HG02759 (cell line): ENCODE data around the gene LYRM1.
"Not testable (repeated sequence)": the region's sequence is repeated elsewhere in the genome, so short reads cannot be mapped to it uniquely, and the experiment has no call there.

ENCODE experiments used
- ATAC-seq: cut with Tn5 transposase; IDR thresholded peaks from one replicate; pipeline ENCODE4 v1.9.1; 2021; ENCODE audit warnings: mild to moderate bottlenecking, moderate library complexity; ENCODE audit not compliant: unreplicated experiment

The LYRM1 gene, protein sequence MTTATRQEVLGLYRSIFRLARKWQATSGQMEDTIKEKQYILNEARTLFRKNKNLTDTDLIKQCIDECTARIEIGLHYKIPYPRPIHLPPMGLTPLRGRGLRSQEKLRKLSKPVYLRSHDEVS

DNA sequence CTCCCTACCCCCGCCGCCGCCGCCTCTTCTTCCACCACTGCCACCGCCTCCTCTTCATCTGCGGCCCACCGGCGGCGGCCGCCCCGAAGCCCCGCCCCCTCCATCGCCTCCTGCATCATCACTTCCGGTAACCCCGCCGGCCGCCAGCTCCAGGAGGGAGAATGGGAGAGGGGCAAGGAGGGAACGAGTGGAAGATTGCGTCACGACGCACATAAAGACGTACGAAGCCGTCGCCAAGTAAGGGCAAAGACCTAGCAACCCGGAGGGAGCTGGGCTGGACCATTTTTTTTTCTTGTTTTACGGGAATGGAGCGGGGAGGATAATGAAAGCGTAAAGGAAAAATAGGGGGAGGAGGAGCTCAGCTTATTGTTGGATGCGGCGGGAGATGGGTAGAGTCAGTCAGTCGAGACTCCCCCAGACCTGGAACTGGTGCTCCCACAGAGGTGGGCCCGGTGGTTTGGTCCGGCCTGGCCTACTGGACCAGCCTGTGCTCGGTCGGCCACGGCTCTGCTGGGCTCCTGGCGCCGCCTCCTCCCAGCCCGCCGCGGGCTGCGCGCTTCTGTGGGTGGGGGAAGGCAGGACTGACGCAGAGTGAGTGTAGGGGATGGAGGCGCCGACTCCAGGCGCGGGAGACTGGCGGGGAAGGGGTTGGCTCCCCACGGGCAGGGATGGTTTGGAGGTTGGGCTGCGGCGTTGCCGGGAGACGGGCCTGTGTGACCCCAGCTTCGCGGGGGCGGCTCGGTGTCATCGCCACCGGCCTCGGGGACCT lies at the start of gene LYRM1, which contains the start of gene DCUN1D3:
TSS of gene LYRM1 (plus strand) at position 473 of the 769 bp plus-strand sequence. CDS start 14,785 bp downstream, outside the sequence.
TSS of gene DCUN1D3 (minus strand) at position 60 of the 769 bp plus-strand sequence. CDS start 37,820 bp downstream, outside the sequence.
- ATAC-seq: peak; percentile 77

GRCh38 chr16:20850981-20851380 lies 49.6 kb upstream of the LYRM1 start:
- no peak for ATAC-seq

- ATAC-seq: no peak
Measured at GRCh38 chr16:20851601-20852000, 49.0 kb upstream of the LYRM1 start.

DNA sequence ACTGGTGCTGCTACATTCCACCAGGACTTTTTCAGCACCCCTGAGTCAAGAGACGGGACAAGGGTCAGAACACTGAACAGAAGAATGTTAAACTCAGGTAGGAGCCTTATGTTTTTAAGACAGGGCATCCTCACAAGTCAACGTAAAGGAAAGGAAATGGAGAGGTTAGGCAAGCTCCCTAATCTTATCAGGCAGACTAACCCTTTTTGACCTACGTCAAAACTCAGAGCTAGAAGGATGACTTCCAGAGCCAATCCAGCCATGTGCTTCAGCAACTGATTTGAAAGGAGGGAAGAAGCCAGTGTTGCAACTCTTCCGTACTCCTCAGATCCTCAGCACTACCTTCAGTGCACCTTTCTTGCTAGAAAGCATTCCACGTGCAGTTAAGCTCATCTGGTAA lies 47.4 kb upstream of the LYRM1 start:
- ATAC-seq: no peak

GRCh38 chr16:20853981-20854620 lies 46.5 kb upstream of the LYRM1 start:
- ATAC-seq: no peak

DNA sequence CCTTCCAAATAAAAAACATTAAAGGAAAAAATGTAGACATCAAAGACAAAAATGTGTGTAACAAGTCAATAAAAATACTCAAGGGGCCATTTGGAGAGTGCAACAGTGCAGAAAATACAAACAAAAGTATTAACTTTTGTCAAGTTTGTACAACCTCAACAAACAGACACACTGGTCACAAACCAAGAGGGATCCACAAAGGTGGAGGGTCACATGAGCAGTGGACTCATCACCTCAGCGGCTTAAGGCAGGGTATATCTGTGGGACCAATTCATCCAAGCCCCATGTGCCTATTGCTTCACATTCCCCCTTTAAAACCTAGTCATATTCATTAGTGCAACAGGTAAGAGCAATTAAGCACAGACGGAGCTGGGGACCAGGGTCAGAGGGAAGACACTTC lies 45.6 kb upstream of the LYRM1 start:
- ATAC-seq: no peak

DNA sequence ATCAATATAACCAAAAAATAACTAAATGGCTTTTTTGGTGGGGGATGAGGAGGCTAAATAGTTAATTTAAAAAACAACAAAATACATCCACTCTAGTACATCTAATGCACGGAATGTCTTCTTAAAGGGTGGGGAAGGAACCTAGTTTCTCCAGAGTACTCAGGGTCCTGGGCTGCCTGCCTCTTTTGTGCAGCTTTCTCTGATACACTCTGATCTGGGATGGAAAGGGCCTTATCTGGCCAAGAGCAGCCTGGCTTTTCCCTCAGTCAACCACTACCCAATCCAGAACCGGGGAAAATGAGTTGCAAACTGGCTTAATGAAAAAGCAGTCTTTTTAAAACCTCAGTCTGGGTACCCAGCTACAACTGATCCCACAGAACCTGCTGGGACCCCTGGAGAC lies 43.3 kb upstream of the LYRM1 start:
- no peak for ATAC-seq

DNA sequence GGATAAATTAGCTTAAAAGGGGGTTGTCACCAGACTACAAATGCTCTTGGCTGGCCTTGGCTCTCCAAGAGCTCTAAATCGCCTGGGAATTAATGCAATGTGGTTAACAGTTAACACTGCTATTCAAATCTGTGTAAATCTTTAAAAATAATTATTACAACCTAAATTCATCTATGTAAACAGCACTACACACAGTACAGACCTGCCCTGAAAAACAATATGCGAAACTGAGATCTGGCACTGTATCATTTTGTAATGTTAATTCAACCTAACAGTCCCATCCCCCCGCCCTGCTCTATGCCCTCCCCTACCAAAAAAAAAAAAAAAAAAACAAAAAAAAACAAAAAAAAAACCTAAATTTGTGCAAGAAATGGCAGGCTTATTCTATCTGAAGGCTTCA lies 41.3 kb upstream of the LYRM1 start:
- no peak for ATAC-seq

GRCh38 chr16:20859699-20860098 lies 40.9 kb upstream of the LYRM1 start:
- ATAC-seq: no peak

GRCh38 chr16:20860361-20860760 lies 40.2 kb upstream of the LYRM1 start:
- ATAC-seq: no peak

DNA sequence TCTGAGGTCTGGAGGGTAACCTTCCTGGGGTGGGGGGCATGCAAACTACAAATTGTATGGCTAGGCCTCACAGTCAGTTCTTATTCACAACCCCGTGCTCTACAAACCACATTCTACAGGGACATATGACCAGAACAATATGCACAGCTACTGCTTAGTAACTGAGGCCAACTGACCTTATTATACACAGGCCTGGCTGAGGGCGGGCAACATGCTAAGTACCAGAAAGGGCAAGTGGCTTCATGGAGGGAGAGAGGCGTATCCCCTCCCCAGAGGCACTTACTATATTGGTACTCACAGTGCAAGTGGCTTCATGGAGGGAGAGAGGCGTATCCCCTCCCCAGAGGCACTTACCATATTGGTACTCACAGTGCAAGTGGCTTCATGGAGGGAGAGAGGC lies 39.6 kb upstream of the LYRM1 start:
- not testable (repeated sequence) for ATAC-seq

GRCh38 chr16:20862162-20862960 lies 38.2 kb upstream of the LYRM1 start:
- no peak for ATAC-seq

GRCh38 chr16:20864376-20864775 lies 36.2 kb upstream of the LYRM1 start:
- ATAC-seq: not testable (repeated sequence)

- ATAC-seq: peak; percentile 66
Measured at GRCh38 chr16:20865420-20866131, 35.0 kb upstream of the LYRM1 start.

GRCh38 chr16:20866145-20866772 lies 34.3 kb upstream of the LYRM1 start:
- no peak for ATAC-seq

DNA sequence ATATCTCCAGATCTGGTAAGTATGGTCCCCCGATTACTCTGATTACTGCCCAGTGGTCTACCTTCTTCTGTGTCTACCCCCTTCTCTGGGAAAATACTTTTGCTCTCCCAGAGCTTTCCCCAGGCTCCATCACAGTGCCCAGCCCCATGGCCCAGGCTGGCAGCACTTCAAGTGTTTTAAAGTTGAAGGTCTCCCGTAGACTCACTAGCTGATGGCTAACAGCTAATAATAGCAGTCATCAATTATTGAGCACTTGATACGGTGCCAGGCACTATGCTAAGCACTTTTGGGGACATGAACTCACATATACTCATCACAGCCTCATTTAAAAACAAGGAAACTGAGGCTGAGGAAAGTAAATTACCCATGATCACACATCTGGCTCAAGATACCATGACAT lies 33.8 kb upstream of the LYRM1 start:
- no peak for ATAC-seq

DNA sequence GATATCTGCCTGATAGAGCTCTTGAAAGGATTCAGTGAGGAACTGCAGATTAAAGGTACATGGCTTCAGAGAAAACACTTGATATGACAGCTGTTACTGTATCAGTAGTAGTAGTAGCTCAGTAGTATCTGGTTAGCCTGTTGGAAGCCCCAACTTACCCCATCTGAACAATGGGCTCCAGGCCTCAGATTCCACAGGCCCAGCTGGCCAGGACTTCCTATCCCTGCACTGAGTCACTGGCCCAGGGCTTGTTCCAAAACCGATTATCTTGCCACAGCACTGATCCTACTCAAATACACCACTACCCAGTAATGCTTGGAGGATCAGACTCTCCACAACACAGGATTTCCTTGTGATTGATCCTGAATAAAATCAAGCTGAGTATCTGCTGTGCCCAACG lies 33.0 kb upstream of the LYRM1 start:
- no peak for ATAC-seq

GRCh38 chr16:20868890-20869289 lies 31.7 kb upstream of the LYRM1 start:
- no peak for ATAC-seq

DNA sequence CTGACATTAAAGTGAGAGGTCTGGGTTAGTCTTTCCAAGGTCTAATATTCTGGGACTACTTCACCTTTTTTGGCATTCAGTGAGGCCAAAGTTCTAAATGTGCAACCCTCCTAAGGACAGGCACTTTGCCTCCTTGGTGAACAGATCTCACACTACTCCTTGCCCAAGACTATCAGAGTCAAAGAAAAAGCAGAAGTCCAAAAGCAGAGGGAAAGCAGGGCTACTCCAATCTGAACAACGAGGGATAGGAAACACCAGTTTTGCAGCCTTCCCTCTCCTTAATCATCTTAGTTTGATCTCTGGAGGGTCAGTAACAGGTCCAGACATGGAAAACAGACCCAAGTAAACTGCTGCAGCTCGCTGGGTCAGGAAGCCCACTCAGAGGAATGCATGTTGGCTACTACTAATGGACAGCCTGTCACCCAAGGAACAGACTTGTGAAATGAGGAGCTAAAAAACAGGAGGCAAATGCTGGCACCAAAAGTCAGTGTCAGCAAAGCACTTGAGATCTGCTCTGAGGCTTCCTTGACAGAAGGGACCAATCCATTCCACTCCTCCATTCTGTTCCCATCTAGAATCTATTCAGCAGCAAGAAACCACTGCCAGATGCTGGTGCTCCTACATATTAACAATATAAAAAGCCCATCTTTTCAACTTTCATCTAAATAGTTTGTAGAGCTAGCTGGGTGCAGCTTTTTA lies 30.3 kb upstream of the LYRM1 start:
- no peak for ATAC-seq

DNA sequence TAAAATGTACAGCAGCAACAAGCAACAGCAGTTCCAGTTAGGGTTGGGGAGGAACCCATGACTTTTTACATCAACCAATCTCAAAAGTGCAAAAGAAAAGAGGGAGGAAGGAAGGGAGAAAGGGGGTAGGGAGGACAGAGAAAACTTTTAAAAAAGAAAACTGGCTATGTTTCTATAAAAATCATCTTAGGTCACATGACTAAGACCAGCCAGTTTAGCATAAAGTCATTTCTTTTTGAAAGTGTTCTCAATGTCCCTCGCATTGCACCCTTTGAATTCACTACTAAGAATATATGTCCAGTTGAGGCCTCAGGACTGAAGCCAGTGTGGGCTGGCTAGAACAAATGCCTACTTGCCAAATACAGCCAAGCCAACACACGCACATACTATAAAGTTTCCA lies 29.3 kb upstream of the LYRM1 start:
- ATAC-seq: no peak
